HG03280 (cell line): ENCODE results near the gene UBE2L6.
A peak's percentile ranks its signal among the peaks of the same experiment; 100 is the strongest.

Source experiments
- ATAC-seq: cut with Tn5 transposase; IDR thresholded peaks from one replicate; pipeline ENCODE4 v1.9.1; 2021; ENCODE audit warnings: mild to moderate bottlenecking, moderate library complexity; ENCODE audit not compliant: unreplicated experiment

UBE2L6 gene

GRCh38 chr11:57567515-57568329, at the start of gene UBE2L6:
UBE2L6 (minus strand) TSS chr11:57567672; CDS start chr11:57567611, 61 bp downstream.
- peak; percentile 67 for ATAC-seq

- no peak for ATAC-seq
Observed at GRCh38 chr11:57616595-57616994, 49.1 kb upstream of the UBE2L6 start.

GRCh38 chr11:57615308-57615707, 47.8 kb upstream of the UBE2L6 start:
- no peak for ATAC-seq

- no peak for ATAC-seq
Observed at GRCh38 chr11:57614234-57614772, 46.8 kb upstream of the UBE2L6 start.

- ATAC-seq, result no peak
Observed at GRCh38 chr11:57610170-57610569, 42.7 kb upstream of the UBE2L6 start.

GRCh38 chr11:57605028-57605420, 37.6 kb upstream of the UBE2L6 start:
- ATAC-seq, result no peak

- ATAC-seq, result no peak
Observed at GRCh38 chr11:57604296-57605027, 37.0 kb upstream of the UBE2L6 start.

- no peak for ATAC-seq
Observed at GRCh38 chr11:57601297-57601696, 33.8 kb upstream of the UBE2L6 start.

- no peak for ATAC-seq
Observed at GRCh38 chr11:57599381-57599780, 31.9 kb upstream of the UBE2L6 start.

GRCh38 chr11:57598831-57599155, 31.3 kb upstream of the UBE2L6 start:
- ATAC-seq, result no peak

- no peak for ATAC-seq
Observed at GRCh38 chr11:57597916-57598830, 30.7 kb upstream of the UBE2L6 start.

- no peak for ATAC-seq
Observed at GRCh38 chr11:57597461-57597915, 30.0 kb upstream of the UBE2L6 start, which contains the start of gene SERPING1. SERPING1 (plus strand) TSS chr11:57597685; CDS start chr11:57598271, 586 bp downstream.

- ATAC-seq, result no peak
Observed at GRCh38 chr11:57596266-57596885, 28.9 kb upstream of the UBE2L6 start.

GRCh38 chr11:57588046-57588710, 20.7 kb upstream of the UBE2L6 start:
- no peak for ATAC-seq

- ATAC-seq, result no peak
Observed at GRCh38 chr11:57586711-57587245, 19.3 kb upstream of the UBE2L6 start.

GRCh38 chr11:57585301-57585700, 17.8 kb upstream of the UBE2L6 start:
- ATAC-seq, result no peak

GRCh38 chr11:57584341-57584740, 16.9 kb upstream of the UBE2L6 start:
- ATAC-seq, result no peak

GRCh38 chr11:57574061-57574460, 6.6 kb upstream of the UBE2L6 start:
- ATAC-seq, result no peak

- ATAC-seq, result no peak
Observed at GRCh38 chr11:57571606-57572005, 4.1 kb upstream of the UBE2L6 start.
